ENCODE results near the gene PSMG3.

PSMG3 gene

DNA sequence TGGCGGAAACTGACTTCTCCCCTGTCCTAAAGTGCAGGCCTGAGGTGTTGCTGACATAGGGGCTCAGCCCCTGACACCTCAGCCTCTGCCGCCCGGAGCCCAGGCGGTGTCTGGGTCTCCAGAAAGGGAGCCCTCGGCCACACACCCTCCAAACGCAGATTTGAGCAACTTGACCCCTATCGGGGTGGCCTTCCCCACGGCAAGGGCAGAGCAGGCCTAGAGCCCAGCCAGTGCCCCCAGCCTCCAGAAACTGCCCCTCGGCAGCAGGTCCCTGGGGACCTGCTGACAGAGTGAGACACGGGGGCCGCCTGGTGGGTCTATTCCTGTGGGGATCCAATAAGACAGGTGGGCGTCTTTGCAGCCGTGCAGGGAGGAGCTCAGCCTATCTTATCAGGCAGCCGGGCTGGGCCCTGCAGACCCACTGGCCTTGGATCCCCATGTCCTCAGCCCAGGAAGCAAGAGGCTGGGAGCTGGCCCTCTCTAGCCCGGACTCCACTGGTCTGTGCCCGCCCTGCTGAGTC is 24.9 kb downstream of the PSMG3 start:
- DNase-seq (ENCODE audit: low spot score): no peak

DNA sequence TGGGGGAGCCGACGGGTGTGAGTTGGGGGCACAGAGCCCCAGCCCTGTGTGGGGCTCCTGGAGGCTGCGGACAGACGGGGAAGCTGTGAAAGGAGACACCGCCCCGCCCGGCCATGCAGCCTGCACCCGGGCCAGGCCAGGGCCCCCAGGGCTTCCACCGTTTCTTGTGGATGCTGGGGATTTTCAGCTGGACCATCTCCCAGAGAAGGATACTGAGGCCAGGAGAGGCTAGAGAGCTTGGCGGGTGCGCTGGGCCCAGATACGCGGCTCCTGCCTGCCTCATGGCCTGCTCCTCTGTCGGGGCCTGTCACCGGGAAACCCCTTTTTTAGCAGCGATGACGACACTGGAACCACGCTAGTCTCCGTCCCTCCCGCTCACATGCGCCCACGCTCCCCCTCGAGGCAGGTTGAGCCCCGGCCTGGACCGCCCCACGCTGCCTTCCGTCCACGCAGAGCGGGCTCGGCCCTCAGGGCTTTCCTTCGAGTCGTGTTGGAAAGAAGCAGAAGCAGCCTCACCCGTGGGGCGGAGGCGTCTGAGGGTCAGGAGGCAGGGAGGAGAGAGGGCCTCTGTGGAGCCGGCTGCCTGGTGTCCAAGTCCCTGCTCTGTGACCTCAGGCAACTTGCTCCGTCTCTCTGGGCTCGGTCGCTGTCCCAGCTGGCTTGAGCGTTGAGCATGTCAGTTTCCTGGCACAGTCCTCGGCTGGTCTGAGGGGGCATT is 25.5 kb downstream of the PSMG3 start:
- no peak for DNase-seq (ENCODE audit: low spot score)

DNA sequence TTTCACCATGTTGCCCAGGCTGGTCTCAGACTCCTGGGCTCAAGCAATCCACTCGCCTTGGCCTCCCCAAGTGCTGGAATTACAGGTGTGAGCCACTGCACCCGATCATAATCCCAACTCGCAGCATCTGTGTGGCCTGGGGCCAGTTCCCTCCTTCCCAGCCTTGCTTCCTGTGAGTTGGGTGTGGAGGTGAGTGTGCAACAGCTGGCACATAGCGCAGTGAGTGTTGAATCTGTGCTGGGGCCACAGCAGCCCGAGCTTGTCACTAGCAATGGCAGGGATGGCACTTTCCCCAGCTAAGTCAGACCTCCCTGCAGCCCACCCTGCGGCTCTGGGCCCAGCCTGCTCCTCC is 26.0 kb downstream of the PSMG3 start:
- DNase-seq (ENCODE audit: low spot score): no peak

DNA sequence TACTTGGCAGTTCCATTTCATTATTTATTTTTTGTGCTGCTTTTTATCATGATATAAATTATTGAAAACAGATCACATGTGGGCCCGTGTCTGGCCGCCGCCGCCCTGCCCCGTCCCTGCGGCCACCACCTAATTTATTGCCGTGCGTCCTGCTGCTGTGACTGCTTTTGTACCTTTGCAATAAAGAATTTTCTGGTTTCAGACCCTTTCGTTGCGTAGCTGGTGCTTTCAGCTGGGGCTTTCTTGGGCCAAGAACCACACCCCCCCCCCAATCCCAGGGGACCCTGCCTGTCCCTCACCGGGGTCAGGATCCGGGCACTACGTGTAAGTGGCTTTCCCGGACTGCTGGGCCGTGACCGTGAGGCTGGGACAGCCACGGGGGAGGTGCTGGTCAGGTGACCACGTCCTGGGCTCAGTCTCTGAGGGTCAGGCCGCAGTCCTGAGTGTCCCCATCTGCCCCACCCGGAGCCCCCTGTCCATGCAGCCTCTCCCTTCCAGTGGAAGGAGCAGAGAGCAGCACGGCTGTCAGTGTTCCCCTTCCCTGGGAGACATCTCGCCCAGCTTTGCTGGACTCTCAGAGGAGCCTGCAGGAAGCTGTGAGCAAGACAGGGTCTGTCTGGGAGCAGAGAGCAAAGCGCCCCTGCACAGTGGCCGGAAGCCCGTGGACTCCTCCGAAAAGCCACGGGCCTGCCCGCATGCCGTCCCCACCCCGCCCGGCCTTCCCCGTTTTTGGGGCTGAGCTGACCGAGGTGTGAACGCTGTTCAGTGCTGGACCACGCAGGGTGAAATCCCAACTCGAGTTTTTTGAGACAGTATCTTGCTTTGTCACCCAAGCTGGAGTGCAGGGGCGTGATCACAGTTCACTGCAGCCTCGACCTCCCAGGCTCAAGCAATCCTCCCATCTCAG is 26.7 kb downstream of the PSMG3 start:
- no peak for DNase-seq (ENCODE audit: low spot score)

DNA sequence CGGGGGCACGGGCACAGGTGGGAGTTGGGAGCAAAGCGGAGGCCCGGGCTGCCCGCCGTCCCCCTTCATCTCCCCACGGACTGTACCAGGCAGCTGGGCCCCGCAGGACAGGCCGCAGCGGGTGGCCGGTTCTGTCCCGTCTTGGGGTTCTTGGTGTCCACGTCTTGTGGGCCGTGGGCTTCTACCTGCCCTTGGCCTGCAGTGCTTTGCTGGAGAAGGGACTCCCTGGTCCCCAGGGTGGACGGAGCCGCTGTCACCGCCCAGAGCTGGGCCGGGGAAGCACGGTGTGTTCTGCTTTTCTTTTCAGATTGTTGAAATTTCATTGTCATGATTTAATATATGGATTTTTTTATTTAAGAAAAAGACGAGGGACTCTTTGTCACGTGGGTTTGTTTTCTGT is 27.5 kb downstream of the PSMG3 start:
- DNase-seq (ENCODE audit: low spot score): no peak

DNA sequence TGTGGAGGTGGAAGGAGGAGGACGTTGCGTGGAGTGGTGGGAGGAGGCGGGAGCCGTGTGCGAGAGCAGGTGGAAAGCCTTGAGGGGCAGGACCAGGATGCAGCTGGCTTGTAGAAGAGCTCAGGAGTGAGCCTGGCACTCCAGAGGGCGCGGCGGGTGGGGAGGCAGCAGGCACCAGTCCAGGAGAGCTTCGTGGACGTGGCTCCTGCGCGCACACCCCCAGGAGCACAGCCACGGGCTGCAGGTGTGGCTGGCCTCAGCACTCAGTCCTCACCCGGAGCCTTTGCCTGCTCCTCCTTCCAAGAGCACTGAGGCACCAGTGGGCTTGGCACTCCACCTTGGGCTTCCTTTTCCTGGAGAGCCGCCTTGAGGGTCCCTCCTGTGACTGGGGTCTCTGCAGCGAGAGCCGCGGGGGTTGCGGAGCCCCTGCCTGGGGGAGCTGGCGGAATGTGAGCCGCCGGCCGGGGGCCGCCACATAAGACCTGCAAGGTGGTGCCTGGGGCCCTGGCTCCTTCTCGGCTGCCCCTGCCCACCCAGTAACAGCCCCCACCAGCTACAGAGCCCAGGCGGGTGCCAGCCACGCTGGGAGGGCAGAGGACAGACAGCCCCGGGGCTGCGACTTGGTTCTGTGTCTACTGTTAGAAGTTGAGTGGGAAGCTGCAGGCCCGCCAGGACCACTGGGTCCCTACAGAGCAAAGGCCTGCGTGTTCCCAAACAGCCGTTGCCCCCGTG is 28.2 kb downstream of the PSMG3 start:
- DNase-seq (ENCODE audit: low spot score): no peak

DNA sequence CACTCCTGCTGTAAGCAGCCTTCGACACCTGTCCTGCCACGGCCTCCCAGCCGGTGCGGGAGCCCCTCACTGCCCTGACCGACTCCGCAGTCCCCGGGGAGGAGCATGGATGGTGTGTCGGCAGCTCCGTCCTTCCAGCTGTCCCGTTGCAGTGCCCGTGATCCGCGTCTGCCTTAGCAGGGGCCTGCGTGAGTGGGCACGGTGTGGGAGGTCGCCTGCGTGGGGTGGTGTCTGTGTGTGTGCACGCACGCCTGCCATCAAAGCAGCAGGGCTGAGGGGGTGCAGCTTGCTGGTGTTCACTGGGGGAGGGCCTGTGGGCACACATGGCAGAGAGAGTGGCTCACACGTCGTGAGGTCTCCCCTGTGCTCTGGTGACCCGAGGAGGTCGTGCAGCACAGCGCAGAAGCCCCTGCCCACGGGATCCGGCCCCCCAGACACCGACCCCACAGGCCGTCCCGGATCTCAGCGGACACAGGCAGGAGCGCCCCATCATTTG is 29.0 kb downstream of the PSMG3 start:
- DNase-seq (ENCODE audit: low spot score): no peak

DNA sequence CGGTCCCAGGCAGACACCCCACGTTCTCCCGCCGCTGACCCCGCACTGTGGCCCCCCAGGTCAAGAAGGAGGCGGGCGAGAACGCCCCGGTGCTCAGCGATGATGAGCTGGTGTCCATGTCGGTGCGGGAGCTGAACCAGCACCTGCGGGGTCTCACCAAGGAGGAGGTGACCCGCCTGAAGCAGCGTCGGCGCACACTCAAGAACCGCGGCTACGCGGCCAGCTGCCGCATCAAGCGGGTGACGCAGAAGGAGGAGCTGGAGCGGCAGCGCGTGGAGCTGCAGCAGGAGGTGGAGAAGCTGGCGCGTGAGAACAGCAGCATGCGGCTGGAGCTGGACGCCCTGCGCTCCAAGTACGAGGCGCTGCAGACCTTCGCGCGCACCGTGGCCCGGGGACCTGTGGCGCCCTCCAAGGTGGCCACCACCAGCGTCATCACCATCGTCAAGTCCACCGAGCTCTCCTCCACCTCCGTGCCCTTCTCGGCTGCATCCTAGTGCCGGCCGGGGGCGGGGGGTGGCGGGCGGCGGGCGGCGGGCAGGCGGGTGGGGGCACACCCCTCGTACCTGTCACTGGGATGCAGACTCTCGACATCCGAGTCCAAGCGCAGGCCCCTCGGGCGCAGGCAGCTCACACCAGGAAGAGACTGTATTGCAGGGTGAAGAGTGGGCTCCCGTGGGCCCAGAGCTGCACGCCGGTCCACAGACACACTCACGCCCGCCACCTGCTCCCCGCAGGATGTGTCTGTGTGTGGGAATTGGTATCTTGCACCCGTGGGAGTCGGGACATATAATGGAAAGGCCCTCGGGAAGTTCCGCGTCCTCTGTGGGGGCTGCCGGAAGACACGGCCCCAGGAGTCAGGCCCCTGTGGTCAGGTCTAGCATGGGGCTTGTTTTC is 29.7 kb downstream of the PSMG3 start:
- no peak for DNase-seq (ENCODE audit: low spot score)

DNA sequence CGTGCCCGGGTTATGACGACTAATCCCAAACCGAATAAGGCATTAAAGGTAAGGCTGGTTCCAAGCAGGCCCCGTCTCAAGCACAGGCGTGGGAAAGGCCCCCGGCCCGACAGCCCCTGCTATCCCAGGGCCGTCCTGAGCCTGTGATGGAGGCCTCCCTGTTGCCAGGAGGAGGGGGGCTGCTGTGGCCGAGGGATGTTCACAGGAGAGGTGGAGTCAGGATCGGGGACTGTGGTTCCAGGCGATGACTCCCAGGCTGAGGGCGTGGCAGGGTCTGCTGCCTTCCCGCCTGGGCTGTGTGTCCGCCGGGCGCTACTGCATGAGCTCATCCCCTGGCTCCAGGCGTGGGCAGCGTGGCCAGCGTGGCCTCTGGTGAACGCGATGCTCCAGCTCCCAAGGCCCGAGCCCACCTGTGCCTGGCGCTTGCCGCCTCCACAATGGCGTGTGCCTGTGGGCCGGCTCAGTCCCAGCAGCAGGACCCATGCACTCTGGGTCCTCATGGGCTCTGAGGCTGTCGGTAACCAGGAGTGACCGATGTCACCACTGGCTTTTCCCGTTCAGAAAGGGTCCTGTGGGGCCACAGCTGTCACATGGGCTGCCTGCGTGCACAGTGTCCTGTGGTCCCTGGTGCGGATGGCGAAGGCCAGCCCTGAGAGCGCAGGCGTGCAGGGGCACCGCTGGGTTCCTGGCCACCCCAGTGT is 30.5 kb downstream of the PSMG3 start:
- no peak for DNase-seq (ENCODE audit: low spot score)

DNA sequence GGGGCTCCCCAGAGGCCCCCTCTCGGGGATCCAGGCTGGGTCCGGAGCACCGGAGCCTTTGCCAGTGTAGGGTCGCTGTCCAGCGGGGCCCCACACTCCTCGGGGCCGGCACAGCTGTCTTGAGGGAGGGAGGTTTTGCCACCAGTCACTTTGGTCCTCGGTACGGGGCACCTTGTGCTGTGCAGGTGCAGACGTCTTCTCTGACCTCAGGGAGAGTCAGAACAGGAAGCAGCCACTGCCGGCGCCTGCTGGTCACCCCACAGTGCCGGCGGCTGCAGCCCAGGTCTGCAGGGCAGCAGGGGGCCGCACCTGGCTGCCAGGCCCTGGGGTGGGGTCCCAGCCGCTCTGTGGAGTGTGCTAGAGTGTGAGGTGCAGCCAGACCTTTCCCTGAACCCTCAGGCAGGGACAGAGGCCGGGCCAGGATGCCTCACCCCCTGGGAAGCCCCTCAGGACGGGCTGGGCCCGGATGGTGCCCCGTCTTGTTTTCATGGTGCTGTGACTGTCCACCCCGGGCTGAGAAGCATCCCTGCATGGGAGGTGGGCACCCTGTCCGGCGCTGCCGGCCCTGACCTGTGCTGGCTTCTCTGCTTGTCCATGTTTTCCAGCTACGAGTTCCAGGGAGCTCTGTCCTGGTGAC is 31.2 kb downstream of the PSMG3 start:
- no peak for DNase-seq (ENCODE audit: low spot score)

DNA sequence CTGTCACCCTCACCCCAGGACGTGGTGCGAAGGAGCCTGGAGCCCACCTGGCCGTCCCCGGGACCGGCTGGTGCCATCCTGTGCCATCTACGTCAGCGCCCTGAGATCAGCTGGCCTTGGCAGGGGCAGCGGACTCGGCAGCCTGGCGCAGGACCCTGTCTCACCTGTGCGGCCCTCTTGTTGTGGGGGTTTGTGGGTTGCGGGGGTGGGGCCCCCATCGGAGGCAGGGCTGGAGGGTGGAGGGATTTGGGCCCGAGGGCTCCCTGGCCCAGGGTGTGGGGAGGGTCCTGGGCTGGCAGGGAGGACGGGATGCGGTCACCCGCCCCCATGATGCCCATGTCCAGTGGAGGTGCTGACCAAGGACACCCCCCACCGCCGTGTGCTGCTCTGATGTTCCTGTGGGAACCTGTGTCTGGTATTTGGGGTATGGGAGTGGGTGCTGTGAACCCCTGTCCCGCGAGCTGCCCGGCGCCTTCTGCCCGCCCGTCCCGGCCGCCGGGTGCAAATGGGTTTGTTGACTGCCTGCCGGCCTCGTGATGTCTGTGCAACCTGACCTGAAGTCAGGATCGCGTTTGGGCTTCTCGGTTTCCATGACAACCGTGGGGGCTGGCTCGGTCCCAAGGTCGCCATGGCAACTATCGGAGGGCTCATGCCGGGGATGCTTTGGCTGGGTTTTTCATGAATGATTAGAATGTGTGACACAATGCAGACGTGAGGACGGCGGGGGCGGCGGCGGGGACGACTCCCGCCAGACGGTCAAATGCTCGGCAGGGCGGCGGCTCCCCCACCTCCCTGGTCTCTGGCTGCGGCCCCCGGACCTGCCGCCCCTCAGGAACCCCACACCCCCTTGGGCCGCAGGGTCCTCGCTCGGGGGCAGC is 32.1 kb downstream of the PSMG3 start:
- DNase-seq (ENCODE audit: low spot score): peak; percentile 97

DNA sequence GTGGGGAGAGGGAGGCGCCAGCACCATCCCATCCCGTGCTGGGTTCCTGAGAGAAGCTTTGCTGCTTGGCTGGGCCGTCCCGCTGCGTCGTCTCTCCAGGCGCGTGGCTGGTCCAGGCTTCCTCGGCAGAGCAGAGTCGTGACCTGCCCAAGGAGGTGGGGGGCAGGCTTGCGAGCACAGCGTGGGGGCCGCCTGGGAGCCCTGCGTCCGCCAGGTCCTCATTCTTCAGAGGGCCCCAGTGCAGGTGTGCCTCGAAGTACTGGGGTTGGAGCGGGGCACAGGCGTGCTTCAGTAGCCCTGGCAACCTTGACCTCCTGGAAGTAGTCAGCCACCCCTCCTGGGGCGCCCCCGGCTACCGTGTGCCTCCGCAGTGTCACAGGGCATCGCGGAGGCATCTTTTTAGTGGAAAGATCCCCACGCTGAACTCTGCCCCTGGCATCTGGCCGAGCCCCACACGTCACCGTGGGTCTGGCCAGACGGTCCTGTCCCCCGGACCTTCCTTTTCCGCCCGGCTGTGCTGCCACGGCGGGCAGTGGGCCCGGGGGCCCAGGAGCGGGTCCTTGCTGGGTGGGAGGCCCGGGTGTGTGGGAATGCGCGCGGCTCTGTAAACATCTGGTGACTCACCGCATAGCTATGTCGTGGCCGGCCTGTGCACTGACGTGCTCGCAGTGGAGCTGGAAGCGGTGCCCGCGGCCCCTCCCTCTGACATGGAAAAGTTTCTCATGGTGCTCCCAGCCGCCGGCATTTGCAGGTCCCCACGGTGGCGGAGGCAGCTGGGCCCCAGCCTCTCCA is 32.9 kb downstream of the PSMG3 start:
- peak; percentile 98 for DNase-seq (ENCODE audit: low spot score)

DNA sequence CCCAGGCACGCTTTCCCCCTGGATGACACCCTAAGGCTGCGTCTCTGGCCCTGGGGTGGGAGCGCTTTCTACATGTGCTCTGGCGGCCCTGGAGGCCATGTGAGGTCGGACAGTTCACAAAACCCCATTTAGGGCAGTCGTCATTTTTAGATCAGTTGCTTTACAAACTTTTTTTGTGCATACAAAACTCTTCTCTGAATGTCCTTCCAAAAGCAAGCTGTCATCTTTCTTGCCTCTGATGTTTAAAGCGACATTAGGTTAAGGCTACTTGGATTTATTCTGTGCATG is 33.4 kb downstream of the PSMG3 start:
- no peak for DNase-seq (ENCODE audit: low spot score)

DNA sequence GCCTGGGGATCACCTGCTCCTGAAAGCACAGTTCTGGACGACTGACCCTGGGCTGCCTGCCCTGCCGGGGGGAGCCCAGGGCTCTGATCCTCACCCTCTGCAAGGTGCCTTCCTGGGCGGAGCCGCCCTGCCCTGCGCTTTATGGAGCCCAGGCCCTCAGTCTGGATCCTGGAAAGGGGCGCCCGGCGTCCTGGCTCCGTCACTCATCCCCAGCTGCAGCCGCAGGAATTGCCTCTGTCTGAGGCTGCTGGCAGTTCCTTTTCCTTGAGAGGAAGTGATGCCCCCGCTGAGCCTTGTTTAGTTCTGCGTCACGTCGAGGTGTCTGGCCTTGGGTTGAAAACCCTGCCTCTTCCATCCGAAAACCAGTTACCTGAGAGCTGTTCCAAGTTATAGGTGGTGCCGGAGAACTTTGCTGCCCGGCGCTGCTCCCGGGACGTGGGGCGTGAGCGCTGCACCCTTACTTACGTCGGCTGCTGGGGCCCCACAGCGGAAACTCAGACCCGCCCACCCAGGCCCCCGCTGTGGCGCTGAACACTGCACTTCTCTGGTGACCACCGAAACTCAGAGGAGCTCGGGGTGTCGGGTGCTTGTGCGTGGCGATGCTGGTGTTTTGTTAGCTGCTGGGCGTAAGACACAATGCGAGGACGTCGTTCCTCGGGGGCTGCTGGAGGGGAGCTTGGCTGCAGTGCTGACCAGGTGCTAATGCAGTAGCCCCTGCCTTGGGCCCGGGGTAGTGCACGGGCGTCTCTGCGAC is 34.0 kb downstream of the PSMG3 start:
- no peak for DNase-seq (ENCODE audit: low spot score)

DNA sequence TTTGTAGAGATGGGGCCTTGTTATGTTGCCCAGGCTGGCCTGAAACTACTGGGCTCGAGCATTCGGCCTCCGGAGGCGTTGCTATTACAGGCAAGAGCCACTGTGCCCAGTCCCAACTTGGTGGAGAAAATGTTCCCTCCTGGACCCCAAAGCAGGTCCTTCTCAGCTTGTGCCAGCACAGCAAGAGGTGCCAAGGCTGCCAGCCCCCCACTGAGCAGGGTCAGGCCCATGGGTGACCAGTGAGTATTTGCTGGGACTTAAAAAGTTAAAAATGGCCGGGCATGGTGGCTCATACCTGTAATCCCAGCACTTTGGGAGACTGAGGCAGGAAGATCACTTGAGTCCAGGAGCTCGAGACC is 34.8 kb downstream of the PSMG3 start:
- DNase-seq (ENCODE audit: low spot score): no peak

DNA sequence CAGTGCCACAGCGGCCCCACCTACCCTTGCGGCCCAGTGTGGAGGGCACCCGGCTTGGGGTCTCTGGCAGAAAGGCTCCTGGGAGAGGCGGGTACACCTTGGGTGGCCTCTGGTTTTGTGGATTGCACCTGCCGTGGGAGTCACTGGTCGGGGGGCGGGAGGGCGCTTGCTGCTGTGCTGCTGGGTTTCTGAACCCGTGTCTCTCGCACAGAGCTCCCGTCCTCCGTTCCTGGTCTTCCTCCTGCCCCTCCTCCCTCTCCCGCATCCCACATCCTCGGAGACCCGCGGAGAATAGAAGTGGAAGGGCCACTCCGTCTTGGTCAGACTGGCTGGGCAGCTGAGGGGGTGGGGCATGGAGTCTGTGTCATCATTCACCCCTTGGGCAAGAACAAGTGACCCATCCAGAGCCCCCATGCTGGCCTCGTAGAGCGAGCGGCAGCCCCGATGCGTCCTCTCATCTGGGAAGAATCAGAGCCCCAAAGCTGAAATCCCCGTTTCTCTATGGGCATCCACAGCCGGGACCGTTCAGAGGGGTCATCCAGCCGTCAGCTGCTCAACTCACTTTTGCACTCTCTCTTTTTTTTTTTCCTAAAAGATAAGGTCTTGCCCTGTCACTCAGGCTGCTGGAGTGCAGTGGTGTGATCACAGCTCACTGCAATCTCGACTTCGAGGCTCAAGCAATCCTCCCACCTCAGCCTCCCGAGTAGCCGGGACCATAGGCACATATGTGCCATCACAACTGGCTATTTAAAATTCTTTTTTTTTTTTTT is 35.3 kb downstream of the PSMG3 start:
- no peak for DNase-seq (ENCODE audit: low spot score)
